ENCODE measurements around the gene AMH.

The AMH gene

GRCh38 chr19:2232286-2233151, 16.6 kb upstream of the AMH start:
- Histone ChIP-seq H3K27me3 (ENCODE audit: insufficient read depth, low read length) (no peaks in the 10 kb centered on the region), H2BK5ac (ENCODE audit: low read depth, low read length, poor library complexity) (no peak overlapping the region), H3K9me3 (ENCODE audit: insufficient read depth, low read depth, low read length) (no peaks in the 10 kb centered on the region), H3K4me3 (ENCODE audit: low read depth, low read length) (no peak overlapping the region), H4K12ac (ENCODE audit: low read depth, low read length) (no peak overlapping the region), H2AK5ac (ENCODE audit: low read length) (no peak overlapping the region), H2AFZ (ENCODE audit: insufficient read depth, low read length, poor library complexity) (no peak overlapping the region), H3K4ac (ENCODE audit: low read depth, low read length) (no peak overlapping the region), H3K23ac (ENCODE audit: low read length) (no peak overlapping the region), H3K14ac (ENCODE audit: low read length) (no peak overlapping the region), H2BK120ac (ENCODE audit: insufficient read depth, low read length, poor library complexity) (no peak overlapping the region), H3K4me1 (ENCODE audit: control insufficient read depth in 1 of 2, insufficient read depth in 2 of 2, low read length in 2 of 2) (peaks cover 6 to 7% of the 10 kb centered on the region in 2 experiments), H3K79me2 (ENCODE audit: control insufficient read depth, insufficient read depth, low read length, poor library complexity) (peaks cover 25% of the 10 kb centered on the region), H3K79me1 (ENCODE audit: low read length) (peaks cover 16% of the 10 kb centered on the region), H2BK12ac (ENCODE audit: low read length) (no peak overlapping the region), H3K18ac (ENCODE audit: low read length) (no peak overlapping the region), H3K27ac (ENCODE audit: low read depth, low read length) (no peak overlapping the region), H3K9ac (ENCODE audit: low read length) (no peak overlapping the region), H3K36me3 (ENCODE audit: control insufficient read depth in 1 of 2, insufficient read depth in 2 of 2, low read length in 2 of 2) (peaks cover 57 to 59% of the 10 kb centered on the region in 2 experiments), H3K4me2 (ENCODE audit: low read length) (no peak overlapping the region), H4K8ac (ENCODE audit: low read depth, low read length) (no peak overlapping the region), H4K91ac (ENCODE audit: low read depth, low read length) (no peak overlapping the region)
- DNase-seq: no peak
- no CpG with 5 or more reads among the region's 30 CpGs for WGBS (ENCODE audit: extremely low coverage, insufficient coverage, insufficient read length)

GRCh38 chr19:2233601-2234280, 15.4 kb upstream of the AMH start:
- Histone ChIP-seq H2BK5ac (ENCODE audit: low read depth, low read length, poor library complexity) (no peak overlapping the region), H3K23ac (ENCODE audit: low read length) (no peak overlapping the region), H2BK12ac (ENCODE audit: low read length) (no peak overlapping the region), H2AK5ac (ENCODE audit: low read length) (no peak overlapping the region), H3K9ac (ENCODE audit: low read length) (no peak overlapping the region), H3K4me2 (ENCODE audit: low read length) (no peak overlapping the region), H4K12ac (ENCODE audit: low read depth, low read length) (no peak overlapping the region), H3K4ac (ENCODE audit: low read depth, low read length) (peak overlapping the region; percentile 64), H3K9me3 (ENCODE audit: insufficient read depth, low read depth, low read length) (no peaks in the 10 kb centered on the region), H3K79me2 (ENCODE audit: control insufficient read depth, insufficient read depth, low read length, poor library complexity) (peaks cover 35% of the 10 kb centered on the region), H3K18ac (ENCODE audit: low read length) (no peak overlapping the region), H3K79me1 (ENCODE audit: low read length) (peaks cover 16% of the 10 kb centered on the region), H3K14ac (ENCODE audit: low read length) (no peak overlapping the region), H3K4me1 (ENCODE audit: control insufficient read depth in 1 of 2, insufficient read depth in 2 of 2, low read length in 2 of 2) (peaks cover 12% of the 10 kb centered on the region in 2 experiments), H3K27ac (ENCODE audit: low read depth, low read length) (no peak overlapping the region), H4K8ac (ENCODE audit: low read depth, low read length) (no peak overlapping the region), H2BK120ac (ENCODE audit: insufficient read depth, low read length, poor library complexity) (no peak overlapping the region), H2AFZ (ENCODE audit: insufficient read depth, low read length, poor library complexity) (no peak overlapping the region), H3K4me3 (ENCODE audit: low read depth, low read length) (no peak overlapping the region), H3K27me3 (ENCODE audit: insufficient read depth, low read length) (no peaks in the 10 kb centered on the region), H4K91ac (ENCODE audit: low read depth, low read length) (no peak overlapping the region), H3K36me3 (ENCODE audit: control insufficient read depth in 1 of 2, insufficient read depth in 2 of 2, low read length in 2 of 2) (peaks cover 47 to 51% of the 10 kb centered on the region in 2 experiments)
- WGBS (ENCODE audit: extremely low coverage, insufficient coverage, insufficient read length): no CpG with 5 or more reads among the region's 25 CpGs
- no peak for DNase-seq

- Histone ChIP-seq H3K9ac (ENCODE audit: low read length) (peak overlapping the region; percentile 87), H3K27ac (ENCODE audit: low read depth, low read length) (no peak overlapping the region), H3K9me3 (ENCODE audit: insufficient read depth, low read depth, low read length) (no peaks in the 10 kb centered on the region), H2AFZ (ENCODE audit: insufficient read depth, low read length, poor library complexity) (no peak overlapping the region), H3K23ac (ENCODE audit: low read length) (no peak overlapping the region), H3K18ac (ENCODE audit: low read length) (no peak overlapping the region), H3K79me2 (ENCODE audit: control insufficient read depth, insufficient read depth, low read length, poor library complexity) (peaks cover 41% of the 10 kb centered on the region), H2BK12ac (ENCODE audit: low read length) (no peak overlapping the region), H4K12ac (ENCODE audit: low read depth, low read length) (peak overlapping the region; percentile 33), H2BK5ac (ENCODE audit: low read depth, low read length, poor library complexity) (no peak overlapping the region), H3K4me2 (ENCODE audit: low read length) (peak overlapping the region; percentile 65), H4K8ac (ENCODE audit: low read depth, low read length) (no peak overlapping the region), H3K36me3 (ENCODE audit: control insufficient read depth in 1 of 2, insufficient read depth in 2 of 2, low read length in 2 of 2) (peaks cover 39 to 42% of the 10 kb centered on the region in 2 experiments), H4K91ac (ENCODE audit: low read depth, low read length) (peak overlapping the region; percentile 79), H2AK5ac (ENCODE audit: low read length) (no peak overlapping the region), H3K4me1 (ENCODE audit: control insufficient read depth in 1 of 2, insufficient read depth in 2 of 2, low read length in 2 of 2) (peaks cover 12% of the 10 kb centered on the region in 2 experiments), H3K4ac (ENCODE audit: low read depth, low read length) (peak overlapping the region; percentile 90), H3K27me3 (ENCODE audit: insufficient read depth, low read length) (no peaks in the 10 kb centered on the region), H3K79me1 (ENCODE audit: low read length) (peaks cover 16% of the 10 kb centered on the region), H3K4me3 (ENCODE audit: low read depth, low read length) (peak overlapping the region; percentile 87), H2BK120ac (ENCODE audit: insufficient read depth, low read length, poor library complexity) (peak overlapping the region; percentile 44), H3K14ac (ENCODE audit: low read length) (peak overlapping the region; percentile 78)
- peak; percentile 75 to 83 for DNase-seq
- no CpG with 5 or more reads among the region's 6 CpGs for WGBS (ENCODE audit: extremely low coverage, insufficient coverage, insufficient read length)
Measured at GRCh38 chr19:2234996-2235380, 14.1 kb upstream of the AMH start.

- Histone ChIP-seq H4K12ac (ENCODE audit: low read depth, low read length) (peak overlapping the region; percentile 33), H3K27ac (ENCODE audit: low read depth, low read length) (peak overlapping the region; percentile 9), H3K18ac (ENCODE audit: low read length) (peak overlapping the region; percentile 63), H3K9me3 (ENCODE audit: insufficient read depth, low read depth, low read length) (no peaks in the 10 kb centered on the region), H3K36me3 (ENCODE audit: control insufficient read depth in 1 of 2, insufficient read depth in 2 of 2, low read length in 2 of 2) (peaks cover 36 to 42% of the 10 kb centered on the region in 2 experiments), H4K91ac (ENCODE audit: low read depth, low read length) (peak overlapping the region; percentile 79), H3K4me1 (ENCODE audit: control insufficient read depth in 1 of 2, insufficient read depth in 2 of 2, low read length in 2 of 2) (peaks cover 12% of the 10 kb centered on the region in 2 experiments), H3K27me3 (ENCODE audit: insufficient read depth, low read length) (no peaks in the 10 kb centered on the region), H2BK120ac (ENCODE audit: insufficient read depth, low read length, poor library complexity) (peak overlapping the region; percentile 44), H2AFZ (ENCODE audit: insufficient read depth, low read length, poor library complexity) (peak overlapping the region; percentile 47), H3K14ac (ENCODE audit: low read length) (peak overlapping the region; percentile 78), H2BK12ac (ENCODE audit: low read length) (no peak overlapping the region), H3K4me2 (ENCODE audit: low read length) (peak overlapping the region; percentile 65), H3K9ac (ENCODE audit: low read length) (peak overlapping the region; percentile 87), H3K4me3 (ENCODE audit: low read depth, low read length) (peak overlapping the region; percentile 87), H3K4ac (ENCODE audit: low read depth, low read length) (peak overlapping the region; percentile 90), H3K23ac (ENCODE audit: low read length) (no peak overlapping the region), H2AK5ac (ENCODE audit: low read length) (peak overlapping the region; percentile 16), H4K8ac (ENCODE audit: low read depth, low read length) (peak overlapping the region; percentile 91), H2BK5ac (ENCODE audit: low read depth, low read length, poor library complexity) (peak overlapping the region; percentile 42), H3K79me2 (ENCODE audit: control insufficient read depth, insufficient read depth, low read length, poor library complexity) (peaks cover 46% of the 10 kb centered on the region), H3K79me1 (ENCODE audit: low read length) (peaks cover 16% of the 10 kb centered on the region)
- DNase-seq: peak; percentile 73 to 76
- no CpG with 5 or more reads among the region's 48 CpGs for WGBS (ENCODE audit: extremely low coverage, insufficient coverage, insufficient read length)
Measured at GRCh38 chr19:2235381-2236063, 13.6 kb upstream of the AMH start.
